AG20443 (cell line): Measurements from ENCODE around the gene NNMT.

Source experiments
- DNase-seq: peaks from one replicate; pipeline ENCODE4 v3.0.0; 2012; ENCODE audit warnings: low spot score, mixed read lengths

The NNMT gene

DNA sequence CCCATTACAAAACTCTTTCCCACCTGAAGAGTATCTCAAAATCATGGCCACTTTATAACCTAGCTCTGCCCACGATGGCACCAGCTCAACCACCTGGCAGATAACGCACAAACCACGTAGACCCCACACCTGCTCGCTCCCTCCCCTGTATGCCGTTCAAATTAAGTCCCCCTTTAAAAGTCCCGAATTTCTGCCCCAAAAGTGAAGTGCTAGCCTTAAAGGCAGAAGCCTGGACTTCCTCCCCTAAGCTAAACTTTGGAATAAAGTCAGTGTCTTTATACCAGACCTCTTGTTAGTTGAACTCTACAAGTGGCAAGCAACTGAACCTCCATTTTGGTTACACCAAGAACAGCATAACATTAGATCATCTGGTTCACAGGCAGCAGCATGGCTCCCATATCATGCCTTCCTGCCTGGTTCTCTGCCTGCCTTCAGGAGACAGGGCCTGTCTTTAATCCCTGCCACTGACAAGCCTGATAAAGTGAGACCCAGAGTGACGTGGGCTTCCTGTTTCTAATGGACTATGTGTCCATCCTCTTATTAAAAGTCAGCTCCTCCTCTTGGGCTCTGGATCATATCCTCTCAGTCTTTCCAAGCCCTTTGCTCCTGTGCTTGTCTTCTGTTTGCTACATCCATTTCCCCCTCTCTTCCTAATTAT lies 32.6 kb upstream of the NNMT start:
- DNase-seq = no peak

DNA sequence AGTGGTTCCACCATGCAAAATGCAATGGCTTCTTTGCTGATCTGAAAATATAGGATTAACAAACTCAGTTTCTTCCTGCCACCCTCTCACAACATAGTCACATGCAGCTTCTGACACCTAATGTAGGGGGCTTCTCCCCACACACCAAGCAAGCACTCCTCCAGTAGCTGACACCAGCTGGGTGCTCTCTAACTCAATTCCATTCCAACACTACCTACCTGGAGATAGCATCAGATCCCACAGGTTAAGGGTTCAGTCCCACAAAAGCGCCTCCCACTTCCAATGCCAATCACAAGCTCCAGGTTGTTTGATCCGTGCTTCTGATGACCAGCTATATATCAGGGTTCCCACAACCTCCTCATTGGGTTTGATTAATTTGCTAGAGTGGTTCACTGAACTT lies 31.8 kb upstream of the NNMT start:
- DNase-seq = no peak

DNA sequence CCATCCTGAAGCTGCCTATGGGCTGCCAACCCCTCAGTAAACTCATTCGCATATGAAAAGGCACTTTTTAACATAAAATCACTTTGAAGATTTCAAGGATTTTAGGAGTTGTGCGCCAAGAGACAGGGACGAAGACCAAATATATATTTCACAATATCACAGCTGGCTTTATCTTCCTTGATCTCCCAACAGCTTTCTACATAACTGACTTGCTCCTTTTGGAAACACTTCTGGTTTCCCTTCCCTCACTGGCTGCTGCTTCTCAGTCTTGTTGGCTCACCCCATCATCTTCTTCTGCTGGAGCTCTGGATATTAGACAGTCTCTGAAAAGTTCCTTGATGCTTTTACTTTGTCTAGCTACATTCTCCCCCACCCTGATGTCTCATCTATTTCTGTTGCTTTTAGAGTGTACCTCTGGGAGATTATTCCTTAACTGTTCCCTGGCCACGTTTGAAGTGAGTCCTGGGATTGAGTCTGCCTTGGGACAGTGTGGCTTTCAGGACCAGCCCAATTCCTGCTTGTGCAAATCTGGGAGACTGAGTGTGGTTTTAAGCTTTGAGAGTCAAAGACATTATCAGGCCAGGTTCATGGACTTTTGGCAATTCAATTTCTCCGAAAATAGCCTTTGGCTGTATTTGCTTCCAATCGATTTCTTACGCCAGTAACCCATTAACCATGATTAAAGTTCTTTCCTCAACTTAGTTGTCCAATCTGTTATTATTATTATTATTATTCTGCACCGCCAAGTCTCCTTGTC lies 30.9 kb upstream of the NNMT start:
- no peak for DNase-seq

DNA sequence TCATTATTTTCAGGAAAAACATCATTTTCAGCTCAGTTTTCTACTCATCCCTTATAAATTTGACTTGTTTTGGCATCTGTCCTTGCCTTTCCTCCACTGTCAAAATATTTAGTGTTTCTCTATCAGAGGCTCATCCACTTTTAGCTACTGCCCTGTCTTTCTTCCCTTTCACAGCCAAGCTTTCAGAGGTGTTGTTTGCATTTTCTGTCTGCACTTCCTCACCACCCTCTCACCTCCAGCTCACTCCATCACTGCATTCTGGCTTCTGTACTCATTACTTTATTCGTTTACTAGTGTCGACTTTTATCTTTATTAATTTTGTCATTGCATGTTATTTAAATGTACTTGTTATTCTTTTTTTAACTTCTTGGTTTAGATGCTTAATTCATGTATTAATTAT lies 26.7 kb upstream of the NNMT start:
- no peak for DNase-seq

DNA sequence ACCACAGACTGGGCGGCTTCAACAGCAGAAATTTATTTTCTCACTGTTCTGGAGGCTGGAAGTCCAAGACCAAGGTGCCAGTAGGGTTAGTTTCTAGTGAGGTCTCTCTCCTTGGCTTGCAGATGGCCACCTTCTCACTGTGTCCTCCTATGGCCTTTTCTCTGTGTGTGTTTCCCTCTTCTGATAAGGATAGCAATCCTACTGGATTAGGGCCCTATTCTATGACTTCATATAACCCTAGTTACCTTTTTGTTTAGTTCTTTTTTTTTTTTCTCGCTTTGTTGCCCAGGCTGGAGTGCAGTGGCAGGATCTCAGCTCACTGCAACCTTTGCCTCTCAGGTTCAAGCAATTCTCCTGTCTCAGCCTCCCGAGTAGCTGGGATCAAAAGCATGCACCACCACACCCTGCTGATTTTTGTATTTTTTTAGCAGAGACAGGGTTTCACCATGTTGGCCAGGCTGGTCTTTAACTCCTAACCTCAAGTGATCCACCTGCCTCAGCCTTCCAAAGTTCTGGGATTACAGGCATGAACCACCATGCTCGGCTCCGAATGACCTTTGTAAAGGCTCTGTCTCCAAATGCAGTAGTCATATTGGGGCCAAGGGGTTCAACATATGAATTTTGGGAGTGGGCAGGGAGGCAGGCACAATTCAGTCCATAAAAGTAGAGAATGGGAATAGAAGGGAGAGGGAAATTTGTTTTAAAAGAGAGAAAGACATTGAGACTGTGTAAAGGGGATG lies 25.5 kb upstream of the NNMT start:
- DNase-seq = no peak

DNA sequence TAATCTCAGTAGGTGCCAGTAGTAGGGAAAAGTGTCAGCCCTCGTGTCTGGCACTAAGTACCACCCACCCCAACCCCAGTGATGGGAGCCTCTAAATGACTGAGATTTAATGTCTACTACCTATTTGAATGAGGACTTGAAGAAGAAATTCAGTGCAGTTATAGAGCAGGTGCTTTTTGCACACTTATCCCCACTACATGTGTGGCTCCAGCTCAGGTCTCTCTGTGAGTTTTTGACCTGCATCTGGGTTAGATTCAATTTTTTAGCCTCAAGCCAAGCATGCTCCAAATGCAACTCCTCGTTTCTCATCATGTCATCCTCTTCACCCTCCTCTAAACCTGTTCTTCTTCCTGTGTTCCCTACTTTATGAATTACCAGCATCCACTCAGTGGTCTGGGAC lies 24.9 kb upstream of the NNMT start:
- no peak for DNase-seq

DNA sequence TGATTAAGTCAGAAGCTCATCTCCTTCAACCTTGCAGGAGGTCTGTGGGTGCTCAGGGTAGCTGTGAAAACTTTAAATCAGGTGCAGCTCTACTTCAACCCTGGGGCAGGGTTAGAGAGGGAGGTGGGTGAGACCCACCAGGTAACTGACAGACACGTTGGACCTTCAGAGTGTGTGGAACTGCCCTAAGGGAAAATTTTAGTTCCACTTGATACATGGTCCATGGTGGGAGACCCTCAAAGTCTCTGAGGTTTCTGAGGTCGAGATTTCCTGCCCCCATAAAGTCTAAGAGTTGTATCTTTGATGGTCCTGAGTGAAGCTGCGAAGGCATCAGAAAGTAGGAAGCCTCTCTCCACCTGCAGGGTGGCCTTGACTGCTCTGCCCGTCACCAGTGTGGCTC lies 23.9 kb upstream of the NNMT start:
- no peak for DNase-seq

DNA sequence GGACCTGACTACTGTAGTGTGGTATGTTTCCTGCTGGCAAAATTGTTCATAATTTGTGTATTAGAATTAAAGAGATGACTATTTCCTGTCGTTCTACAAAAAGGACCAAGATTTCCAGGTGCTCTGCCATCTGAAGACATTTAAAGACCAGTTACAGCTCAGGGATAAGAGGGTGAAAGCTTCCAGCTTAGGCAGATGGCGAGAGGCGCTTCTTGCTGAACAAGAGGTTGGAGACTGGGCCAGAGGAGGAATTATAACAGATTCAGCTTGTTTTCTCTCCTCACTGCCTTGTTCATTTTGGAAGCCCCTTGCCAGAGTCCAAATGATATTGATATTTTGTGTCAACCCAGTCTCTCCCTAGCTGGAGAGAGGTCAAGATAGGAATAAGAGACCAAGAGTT lies 23.1 kb upstream of the NNMT start:
- DNase-seq = no peak

DNA sequence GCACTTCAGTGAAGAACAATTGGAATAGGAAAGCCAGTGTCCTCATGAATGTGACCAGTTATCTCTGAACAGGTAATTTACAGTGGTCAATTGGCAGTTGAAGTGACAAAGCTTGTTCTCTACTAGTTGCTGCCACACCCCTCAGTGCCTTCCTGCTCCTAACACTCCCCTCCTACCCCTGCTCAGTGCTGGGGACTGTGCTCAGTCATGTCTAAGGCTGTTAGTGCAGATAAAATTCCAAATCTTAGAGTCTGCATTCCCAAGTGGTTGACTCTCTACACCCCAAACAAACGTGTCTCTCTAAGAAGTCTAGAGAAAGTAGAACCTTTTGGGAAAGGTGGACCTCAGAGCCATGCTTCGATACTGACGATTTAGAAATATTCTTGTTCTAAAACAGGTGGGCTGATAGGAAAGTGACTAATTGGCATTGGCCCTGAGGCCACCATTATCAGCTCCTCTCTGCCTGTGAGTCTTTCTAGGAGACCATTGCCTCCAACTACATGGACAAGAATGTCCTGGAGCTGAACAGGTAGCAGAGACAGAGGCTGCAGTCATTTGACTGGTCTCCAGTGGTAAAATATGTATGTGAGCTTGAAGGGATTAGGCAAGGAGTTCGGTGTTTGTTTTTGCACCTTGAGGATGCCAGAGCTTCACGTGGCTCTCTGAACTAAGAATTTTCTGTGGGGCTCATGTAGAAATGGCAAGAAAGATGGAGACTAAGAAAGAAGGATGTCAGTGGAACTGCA lies 22.1 kb upstream of the NNMT start:
- no peak for DNase-seq

DNA sequence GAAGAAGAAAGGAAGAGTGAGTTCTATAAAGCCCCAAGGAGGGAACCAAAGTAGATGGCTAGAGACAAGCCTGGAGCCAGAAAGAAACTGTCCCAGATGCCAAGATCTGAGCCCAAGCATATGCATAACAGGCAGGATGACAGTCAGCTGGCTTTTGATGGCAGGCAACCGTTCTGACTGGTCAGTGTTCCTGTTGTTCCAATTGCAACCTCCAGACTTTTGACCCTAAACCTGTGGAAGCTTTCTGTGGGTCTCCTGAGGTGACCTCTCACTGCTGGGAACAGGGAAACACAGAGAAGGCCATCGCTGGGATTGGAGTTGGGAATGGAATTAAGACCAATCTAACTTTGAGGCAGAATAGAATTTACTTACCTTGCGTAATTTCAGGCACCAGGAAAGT lies 21.6 kb upstream of the NNMT start:
- DNase-seq = no peak

DNA sequence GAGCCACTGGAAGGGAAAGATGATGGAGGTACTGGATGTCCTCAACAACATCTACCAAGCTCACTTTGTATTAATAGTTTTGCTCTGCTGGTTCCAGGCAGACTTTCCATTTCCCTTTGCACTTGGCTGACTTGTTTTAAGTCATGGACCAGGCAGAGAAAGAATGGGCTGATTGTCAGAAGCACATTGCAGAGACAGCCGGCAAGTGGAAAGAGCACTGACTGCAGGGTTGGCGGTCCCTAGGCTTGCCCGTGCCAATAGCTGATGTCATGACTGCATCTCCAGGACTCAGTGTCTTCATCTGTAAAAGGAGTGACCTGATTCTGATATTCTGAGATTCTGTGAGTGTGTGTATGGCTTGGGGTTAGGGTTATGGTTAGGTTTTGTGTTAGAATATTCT lies 20.9 kb upstream of the NNMT start:
- no peak for DNase-seq

DNA sequence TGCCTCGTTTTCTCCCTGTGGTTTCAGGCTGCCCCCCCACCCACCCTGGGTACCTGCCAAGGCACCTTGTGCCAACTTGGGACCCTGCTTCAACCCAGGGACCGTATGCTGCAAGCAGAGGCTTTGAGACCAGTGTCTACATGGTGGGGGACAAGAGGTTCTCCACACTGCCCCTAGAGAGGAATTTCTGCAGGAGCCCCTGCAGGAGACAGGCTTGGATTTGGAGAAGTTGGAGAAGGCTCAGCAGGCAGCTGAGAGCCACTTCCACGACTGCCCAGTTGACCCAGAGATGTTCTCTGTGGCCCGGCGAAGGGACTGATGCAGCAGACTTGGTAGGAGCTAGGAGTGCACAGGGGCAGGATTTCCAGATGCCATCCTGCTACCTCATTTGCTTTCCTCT lies 20.1 kb upstream of the NNMT start:
- DNase-seq = no peak

DNA sequence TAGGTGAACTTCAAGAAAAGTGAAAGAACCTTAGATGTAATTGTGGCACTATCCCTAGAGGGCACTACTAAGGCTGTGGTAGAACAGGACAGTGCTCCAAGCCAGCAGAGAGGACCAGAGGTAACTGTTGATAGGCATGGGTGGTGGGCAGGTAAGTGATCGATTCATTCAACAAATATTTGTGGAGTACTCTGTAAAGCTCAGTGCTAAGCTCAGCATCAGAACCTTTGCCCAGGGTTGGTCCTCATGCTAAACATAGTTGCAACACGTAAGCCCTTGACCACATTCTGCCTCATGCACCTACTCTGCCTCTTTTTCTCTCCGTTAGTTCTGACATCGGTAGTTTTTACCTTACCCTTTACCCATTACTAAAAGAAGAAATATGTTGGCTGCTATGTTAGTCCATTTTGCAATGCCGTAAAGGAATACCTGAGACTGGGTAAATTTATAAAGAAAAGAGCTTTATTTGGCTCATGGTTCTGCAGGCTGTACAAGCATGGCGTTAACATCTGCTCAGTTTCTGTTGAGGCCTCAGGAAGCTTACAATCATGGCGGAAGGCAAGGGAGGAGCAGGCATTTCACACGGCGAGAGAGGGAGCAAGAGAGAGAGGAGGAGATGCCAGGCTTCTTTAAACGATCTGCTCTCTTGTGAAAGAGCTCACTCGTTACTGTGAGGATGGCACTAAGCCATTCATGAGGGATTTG lies 18.4 kb upstream of the NNMT start:
- no peak for DNase-seq

DNA sequence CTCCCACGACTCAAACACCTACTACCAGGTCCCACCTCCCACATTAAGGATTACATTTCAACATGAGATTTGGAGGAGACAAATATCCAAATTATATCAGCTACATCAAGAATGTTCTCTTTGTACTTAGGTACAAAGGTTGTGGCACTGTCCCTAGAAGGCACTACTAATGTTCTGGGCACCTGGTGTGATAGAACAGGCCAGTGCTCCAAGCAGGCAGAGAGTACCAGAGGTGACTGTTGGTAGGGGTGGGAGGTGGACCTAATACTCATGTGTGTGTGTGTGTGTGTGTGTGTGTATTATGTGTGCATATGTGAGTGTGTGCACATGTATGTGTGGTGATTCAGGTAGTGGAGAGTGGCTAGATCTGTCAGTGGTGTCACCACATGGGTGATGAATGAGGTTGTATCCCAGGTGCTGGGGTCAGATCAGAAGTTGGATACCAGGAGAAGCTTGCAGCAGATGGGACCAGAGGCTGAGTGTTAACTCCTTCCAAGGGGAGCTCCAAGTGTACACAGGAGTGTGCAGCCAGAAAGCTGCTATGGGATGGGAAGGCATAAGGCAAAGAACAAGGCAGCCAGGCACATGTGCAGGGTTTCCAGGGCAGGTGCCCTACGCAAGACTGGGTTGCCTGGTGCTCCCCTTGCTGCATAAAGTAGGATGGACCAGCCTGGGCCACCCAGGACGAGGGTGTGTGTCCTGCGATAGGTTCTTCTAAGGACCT lies 17.7 kb upstream of the NNMT start:
- DNase-seq = no peak

DNA sequence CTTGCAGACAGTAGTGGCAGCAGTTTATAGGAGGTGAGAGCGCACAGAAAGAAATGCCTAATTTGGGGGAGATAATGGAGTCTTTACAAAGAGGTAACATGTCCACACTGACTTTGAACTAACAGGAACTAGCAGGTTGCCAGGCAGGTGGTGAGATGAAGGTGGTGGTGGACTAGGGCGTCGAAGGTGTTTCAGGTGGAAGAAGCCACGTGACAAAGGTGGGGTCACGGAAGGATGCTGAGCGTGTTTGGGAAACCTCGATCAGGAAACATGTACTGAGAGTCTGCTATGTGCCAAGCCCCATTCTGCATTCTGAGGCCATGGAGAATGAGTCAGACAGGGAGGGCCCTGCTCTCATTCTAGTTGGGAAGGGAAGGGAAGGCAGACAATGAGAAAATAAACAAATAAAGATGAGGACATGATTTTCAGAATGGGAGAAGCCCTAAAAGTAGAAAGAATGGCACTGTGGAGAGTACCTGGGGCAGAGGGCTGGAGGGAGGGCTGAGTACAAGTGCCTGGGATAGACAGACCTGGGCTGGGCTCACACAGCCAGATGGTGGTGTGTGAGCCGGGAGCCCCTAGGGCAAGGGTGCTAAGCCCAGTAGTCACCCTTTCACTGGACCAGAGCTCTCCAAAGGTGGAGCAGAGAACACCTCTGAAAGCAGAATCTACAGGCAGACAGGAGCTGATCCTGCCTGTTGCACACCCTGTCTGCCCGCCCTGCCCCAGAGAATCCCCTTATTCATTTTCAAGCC lies 16.2 kb upstream of the NNMT start:
- DNase-seq = peak; percentile 90

DNA sequence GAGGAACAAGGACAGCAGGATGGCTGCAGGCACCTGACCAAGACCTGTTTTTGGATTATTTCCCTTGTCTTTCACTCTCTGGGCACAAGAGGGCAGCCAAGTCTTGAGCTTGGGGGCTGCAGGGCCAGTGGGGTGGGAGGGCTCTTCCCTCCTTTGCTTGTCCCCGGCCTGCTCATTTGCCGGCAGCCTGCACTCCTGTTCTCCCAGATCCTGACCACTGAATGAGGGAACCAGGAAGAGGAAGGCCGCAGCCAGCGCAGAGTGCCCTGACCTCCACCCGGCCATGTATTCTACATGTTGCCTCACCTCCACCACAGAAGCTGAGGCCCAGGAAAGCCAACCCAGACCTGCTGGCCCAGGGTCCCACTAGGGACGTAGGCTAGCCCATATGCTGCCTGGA lies 15.5 kb upstream of the NNMT start:
- peak; percentile 92 for DNase-seq

DNA sequence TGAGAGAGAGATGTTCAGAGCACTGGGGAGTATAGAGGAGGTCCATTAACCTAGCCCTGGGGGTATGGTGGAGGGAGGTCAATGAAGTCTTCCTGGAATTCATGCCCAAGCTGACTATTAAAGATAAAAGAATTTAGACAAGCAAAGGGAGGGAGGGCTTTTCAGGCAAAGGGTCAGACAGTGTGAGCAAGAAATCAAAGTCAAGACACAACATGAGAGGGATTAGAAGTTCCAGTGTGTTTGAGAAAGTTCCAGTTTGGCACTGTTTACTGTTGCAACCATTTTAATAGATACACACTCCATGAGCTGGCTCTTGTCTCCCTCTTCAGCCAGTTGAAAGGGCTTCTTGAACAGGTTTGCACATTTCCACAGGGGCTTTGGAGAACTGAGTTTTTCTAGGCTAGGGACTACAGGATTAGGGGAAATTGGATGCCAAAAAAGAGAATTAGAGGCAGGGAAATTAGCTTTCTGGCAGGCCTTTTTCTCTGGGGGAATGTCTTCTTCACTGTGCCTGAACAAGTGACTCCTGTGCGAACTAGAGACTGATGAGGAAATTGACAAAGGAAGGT lies 14.7 kb upstream of the NNMT start:
- no peak for DNase-seq

DNA sequence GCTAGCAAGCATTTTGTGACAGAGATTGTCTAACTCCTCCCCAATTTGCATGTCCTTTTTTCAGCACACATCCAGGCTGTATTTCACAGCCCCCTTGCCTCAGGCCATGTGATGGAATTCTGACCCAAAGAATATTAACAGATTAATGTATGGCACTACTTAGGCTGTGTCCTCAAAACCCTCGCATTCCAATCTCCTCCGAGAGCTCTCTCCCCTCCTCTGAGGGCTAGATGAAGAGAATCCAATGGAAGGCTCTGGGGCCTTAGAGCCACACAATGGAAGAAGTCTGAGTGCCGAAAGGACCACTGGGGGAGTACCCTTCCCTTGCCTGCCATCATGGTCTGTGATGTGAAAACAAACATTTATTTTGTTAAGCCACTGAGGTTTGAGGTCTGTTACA lies 13.7 kb upstream of the NNMT start:
- DNase-seq = no peak

DNA sequence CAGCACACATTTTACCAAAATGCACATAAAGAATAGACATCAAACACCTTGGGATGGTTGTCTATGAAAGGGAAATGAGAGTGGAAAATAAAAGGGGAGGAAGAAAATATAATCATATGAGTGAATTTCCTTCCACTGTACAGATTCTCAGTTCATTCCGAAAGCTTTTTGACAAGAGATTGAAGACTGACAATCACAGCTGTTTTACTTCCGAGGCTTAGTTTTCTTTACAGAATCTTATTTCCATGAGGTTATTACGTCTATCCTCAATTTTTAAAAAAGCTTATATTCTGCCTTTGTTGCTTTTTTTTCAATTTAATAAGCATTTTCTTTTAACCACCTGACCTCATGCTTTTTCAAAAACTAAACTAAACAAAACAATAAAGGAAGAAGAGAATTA lies 12.8 kb upstream of the NNMT start:
- no peak for DNase-seq

DNA sequence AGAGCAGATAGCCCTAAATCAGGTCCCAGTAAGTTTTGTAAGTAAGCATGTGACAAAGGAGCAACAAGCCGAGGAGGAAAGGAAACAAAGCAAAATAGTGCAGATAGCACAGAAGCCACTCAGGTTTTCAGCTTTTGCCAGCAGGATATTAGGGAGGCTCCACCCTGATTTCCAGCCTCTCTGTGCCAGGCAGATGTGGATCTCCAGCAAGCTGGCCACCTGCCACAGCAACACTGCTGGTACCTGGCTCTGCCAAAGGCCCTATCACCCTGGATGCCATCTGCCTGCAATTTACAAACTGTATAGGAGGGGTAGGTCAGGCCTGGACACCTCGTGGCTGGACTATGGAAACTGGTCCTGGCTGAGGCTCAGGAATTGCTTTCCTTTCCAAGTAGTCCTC lies 12.2 kb upstream of the NNMT start:
- no peak for DNase-seq
